ENCODE data around the gene MINDY4B.

GRCh38 chr3:150917951-150918350, 12.7 kb upstream of the MINDY4B start:
- TF ChIP-seq POLR2AphosphoS5 (IDR thresholded peaks at IDR 0.05; ENCODE audit: low read depth, low read length) (no peak), CTCF (IDR thresholded peaks at IDR 0.05) (no peak), YY1 (IDR thresholded peaks at IDR 0.05; ENCODE audit: low read depth) (no peak)

Data from SK-N-SH (cell line).